ENCODE results near the gene SFR1.
"Not testable (repeated sequence)": the region's sequence is repeated elsewhere in the genome, so short reads cannot be mapped to it uniquely, and the experiment has no call there.

Gene SFR1

DNA sequence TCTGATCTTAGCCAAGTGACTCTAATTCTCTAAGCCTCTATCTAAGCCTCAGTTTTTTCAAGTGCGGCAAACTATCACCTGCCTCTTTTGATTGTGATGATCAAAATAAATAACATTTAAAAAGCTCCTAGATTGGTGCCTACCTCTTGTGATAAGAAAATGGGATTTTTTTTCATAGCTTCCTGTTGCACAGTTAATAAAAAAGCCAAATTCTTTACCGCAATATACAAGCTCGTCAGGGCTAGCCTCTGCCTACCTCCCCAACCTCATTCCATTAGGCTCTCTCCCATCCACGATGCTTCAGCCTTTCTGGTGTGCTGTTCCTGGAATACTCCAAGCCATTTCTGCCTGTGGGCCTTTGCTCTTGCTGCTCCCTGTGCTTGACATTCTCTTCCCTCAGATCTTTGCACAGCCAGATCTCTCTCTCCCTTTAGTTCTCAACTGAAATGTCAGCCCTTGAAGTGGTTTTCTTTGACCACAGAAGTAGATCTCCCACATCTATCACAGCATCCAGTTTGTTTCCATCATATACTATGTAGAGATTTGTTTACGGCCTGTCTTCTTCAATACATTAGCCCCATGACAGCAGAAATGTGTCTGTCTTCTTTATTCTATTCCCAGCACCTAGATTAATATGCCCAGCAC is 48.8 kb downstream of the SFR1 start:
- Mint-ChIP-seq H3K36me3 (no peaks in the 10 kb centered on the region), H3K4me3 (no peak overlapping the region)
- ATAC-seq (replicated peaks) = no peak

DNA sequence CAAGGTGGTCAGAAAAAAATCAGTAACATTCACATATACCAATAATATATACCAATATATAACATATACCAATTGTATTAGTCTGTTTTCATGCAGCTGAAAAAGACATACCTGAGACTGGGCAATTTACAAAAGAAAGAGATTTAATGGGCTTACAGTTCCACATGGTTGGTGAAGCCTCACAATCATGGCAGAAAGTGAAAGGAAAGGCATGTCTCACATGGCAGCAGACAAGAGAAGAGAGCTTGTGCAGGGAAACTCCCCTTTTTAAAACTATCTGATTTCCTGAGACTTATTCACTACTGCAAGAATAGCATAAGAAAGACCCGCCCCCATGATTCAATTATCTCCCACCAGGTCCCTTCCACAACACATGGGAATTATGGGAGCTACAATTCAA is 52.2 kb downstream of the SFR1 start:
- not testable (repeated sequence) for H3K36me3 Mint-ChIP-seq; ATAC-seq (replicated peaks); H3K4me1 Mint-ChIP-seq; DNase-seq; H3K4me3 Mint-ChIP-seq; H3K27ac Mint-ChIP-seq
- peaks cover 19 to 22% of the 10 kb centered on the region in 2 donors for H3K27me3 Mint-ChIP-seq
- H3K9me3 Mint-ChIP-seq = peaks cover 5 to 13% of the 10 kb centered on the region in 2 donors

More for the DNA sequence above, 48.8 kb downstream of the SFR1 start:
- peaks cover 29 to 36% of the 10 kb centered on the region in 2 donors for H3K27me3 Mint-ChIP-seq
- no peak overlapping the region for H3K27ac Mint-ChIP-seq
- H3K9me3 Mint-ChIP-seq = peaks cover 5 to 13% of the 10 kb centered on the region in 2 donors
- no peak for DNase-seq
- no peaks in the 10 kb centered on the region for H3K4me1 Mint-ChIP-seq
